ENCODE results near the gene CHRM2. TPM values are rescaled to one million over a fixed set of nuclear protein-coding genes. Genes with fewer than 3 reads are reported as not detected.

CHRM2 gene
- total RNA-seq, 1 donor from 2014 or later: 71.2 TPM

GRCh38 chr7:136957391-136957790 is 88.9 kb downstream of the CHRM2 start:
- no peak for DNase-seq (ENCODE audit: low spot score)

GRCh38 chr7:136958016-136958415 is 89.6 kb downstream of the CHRM2 start:
- DNase-seq (ENCODE audit: low spot score): no peak

GRCh38 chr7:136964347-136964746 is 95.9 kb downstream of the CHRM2 start:
- no peak for DNase-seq (ENCODE audit: low spot score)

GRCh38 chr7:136966825-136967224 is 98.4 kb downstream of the CHRM2 start:
- no peak for DNase-seq (ENCODE audit: low spot score)

- no peak for DNase-seq (ENCODE audit: low spot score)
Measured at GRCh38 chr7:136969761-136970160, 101.3 kb downstream of the CHRM2 start.

- DNase-seq (ENCODE audit: low spot score): no peak
Measured at GRCh38 chr7:136971776-136972175, 103.3 kb downstream of the CHRM2 start.

- no peak for DNase-seq (ENCODE audit: low spot score)
Measured at GRCh38 chr7:136976504-136977251, 108.2 kb downstream of the CHRM2 start.

GRCh38 chr7:136993377-136993776 is 124.9 kb downstream of the CHRM2 start:
- DNase-seq (ENCODE audit: low spot score): no peak

- no peak for DNase-seq (ENCODE audit: low spot score)
Measured at GRCh38 chr7:136997735-136998134, 129.3 kb downstream of the CHRM2 start.

GRCh38 chr7:136998495-136998894 is 130.0 kb downstream of the CHRM2 start:
- DNase-seq (ENCODE audit: low spot score): no peak

- no peak for DNase-seq (ENCODE audit: low spot score)
Measured at GRCh38 chr7:137000621-137001020, 132.2 kb downstream of the CHRM2 start.

- DNase-seq (ENCODE audit: low spot score): no peak
Measured at GRCh38 chr7:137001041-137001440, 132.6 kb downstream of the CHRM2 start.

- DNase-seq (ENCODE audit: low spot score): no peak
Measured at GRCh38 chr7:137001478-137001877, 133.0 kb downstream of the CHRM2 start.

GRCh38 chr7:137003086-137003485 is 134.6 kb downstream of the CHRM2 start:
- no peak for DNase-seq (ENCODE audit: low spot score)

- DNase-seq (ENCODE audit: low spot score): no peak
Measured at GRCh38 chr7:137003566-137003965, 135.1 kb downstream of the CHRM2 start.

GRCh38 chr7:137005873-137006272 is 137.4 kb downstream of the CHRM2 start:
- DNase-seq (ENCODE audit: low spot score): no peak

- peak; percentile 14 for DNase-seq (ENCODE audit: low spot score)
Measured at GRCh38 chr7:137006293-137006692, 137.8 kb downstream of the CHRM2 start.

- DNase-seq (ENCODE audit: low spot score): no peak
Measured at GRCh38 chr7:137007001-137007694, 138.7 kb downstream of the CHRM2 start.

- DNase-seq (ENCODE audit: low spot score): no peak
Measured at GRCh38 chr7:137009404-137009803, 141.0 kb downstream of the CHRM2 start.

GRCh38 chr7:137015015-137015414 is 146.6 kb downstream of the CHRM2 start:
- DNase-seq (ENCODE audit: low spot score): no peak

- no peak for DNase-seq (ENCODE audit: low spot score)
Measured at GRCh38 chr7:137017221-137017620, 148.8 kb downstream of the CHRM2 start.

- no peak for DNase-seq (ENCODE audit: low spot score)
Measured at GRCh38 chr7:137018468-137018867, 150.0 kb downstream of the CHRM2 start.

GRCh38 chr7:137020351-137020750 is 151.9 kb downstream of the CHRM2 start:
- no peak for DNase-seq (ENCODE audit: low spot score)
